ENCODE measurements around the gene SUN2. TPM values are rescaled to one million over a fixed set of nuclear protein-coding genes. Genes with fewer than 3 reads are reported as not detected.

SUN2 gene
- total and polyA plus RNA-seq, 2 donors (not counting 1 experiment from before 2014, with no cell fraction given) = 27.4 to 76.6 TPM

- Histone ChIP-seq H3K79me2 (ENCODE audit: control insufficient read depth, insufficient read depth, low read length) (no peaks in the 10 kb centered on the region), H3K36me3 (ENCODE audit: control insufficient read depth, insufficient read depth, low read length) (peaks cover 2% of the 10 kb centered on the region), H3K4me2 (ENCODE audit: extremely low read depth, insufficient read depth, low read length) (no peak overlapping the region), H3K27me3 (ENCODE audit: control insufficient read depth, insufficient read depth, low read length) (no peaks in the 10 kb centered on the region), H3K9me3 (ENCODE audit: control insufficient read depth, insufficient read depth, low read depth, low read length) (no peaks in the 10 kb centered on the region), H3K4me3 (replicated peaks in 1 of 4; ENCODE audit: control extremely low read depth in 1 of 4, insufficient read depth in 1 of 4, low read depth in 3 of 4, low read length in 4 of 4) (no peak overlapping the region), H3K9ac (ENCODE audit: insufficient read depth, low read length) (no peak overlapping the region), H2AFZ (ENCODE audit: low read length) (no peak overlapping the region), H3K27ac (ENCODE audit: insufficient read depth, low read length) (no peak overlapping the region), H3K4me1 (ENCODE audit: control insufficient read depth, extremely low read depth, insufficient read depth, low read length) (peaks cover 11% of the 10 kb centered on the region), H4K20me1 (ENCODE audit: control insufficient read depth, extremely low read depth, insufficient read depth, low read length) (no peaks in the 10 kb centered on the region)
- no peak for TF ChIP-seq EZH2 (IDR thresholded peaks at IDR 0.05; ENCODE audit: low read length, missing control alignments)
- TF ChIP-seq CTCF (conservative IDR thresholded peaks at IDR 0.05 in 1 of 2, IDR thresholded peaks at IDR 0.05 in 1 of 2; ENCODE audit: low read depth in 1 of 2, low read length in 2 of 2) = no peak
- no peak for DNase-seq (ENCODE audit: low read depth in 2 of 2)
These were observed 28.2 kb upstream of the SUN2 start for GRCh38 chr22:38784035-38784434.

DNA sequence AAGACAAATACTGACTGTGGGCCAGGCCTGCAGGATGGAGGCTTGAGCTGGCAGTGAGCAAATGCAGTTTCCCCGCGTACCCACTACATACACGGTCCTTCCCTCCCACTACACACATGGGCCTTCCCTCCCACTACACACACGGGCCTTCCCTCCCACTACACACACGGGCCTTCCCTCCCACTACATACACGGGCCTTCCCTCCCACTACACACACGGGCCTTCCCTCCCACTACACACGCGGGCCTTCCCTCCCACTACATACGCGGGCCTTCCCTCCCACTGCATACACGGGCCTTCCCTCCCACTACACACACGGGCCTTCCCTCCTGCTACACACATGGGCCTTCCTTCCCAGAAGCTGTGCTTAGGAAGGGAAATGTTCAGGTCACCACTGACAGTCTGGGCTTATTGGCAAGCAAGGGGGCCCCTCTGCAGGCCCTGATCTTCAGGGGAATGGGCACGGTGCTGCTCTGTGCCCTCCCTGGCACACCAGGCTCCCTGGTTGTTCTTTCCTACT is 27.4 kb upstream of the SUN2 start:
- DNase-seq (ENCODE audit: low read depth in 2 of 2) = no peak
- TF ChIP-seq CTCF (conservative IDR thresholded peaks at IDR 0.05 in 1 of 2, IDR thresholded peaks at IDR 0.05 in 1 of 2; ENCODE audit: low read depth in 1 of 2, low read length in 2 of 2) = no peak
- TF ChIP-seq EZH2 (IDR thresholded peaks at IDR 0.05; ENCODE audit: low read length, missing control alignments) = no peak
- Histone ChIP-seq H3K36me3 (ENCODE audit: control insufficient read depth, insufficient read depth, low read length) (peaks cover 2% of the 10 kb centered on the region), H3K9me3 (ENCODE audit: control insufficient read depth, insufficient read depth, low read depth, low read length) (no peaks in the 10 kb centered on the region), H3K79me2 (ENCODE audit: control insufficient read depth, insufficient read depth, low read length) (no peaks in the 10 kb centered on the region), H3K4me1 (ENCODE audit: control insufficient read depth, extremely low read depth, insufficient read depth, low read length) (peaks cover 6% of the 10 kb centered on the region), H3K4me2 (ENCODE audit: extremely low read depth, insufficient read depth, low read length) (no peak overlapping the region), H4K20me1 (ENCODE audit: control insufficient read depth, extremely low read depth, insufficient read depth, low read length) (no peaks in the 10 kb centered on the region), H2AFZ (ENCODE audit: low read length) (no peak overlapping the region), H3K27me3 (ENCODE audit: control insufficient read depth, insufficient read depth, low read length) (no peaks in the 10 kb centered on the region), H3K9ac (ENCODE audit: insufficient read depth, low read length) (no peak overlapping the region), H3K27ac (ENCODE audit: insufficient read depth, low read length) (no peak overlapping the region), H3K4me3 (replicated peaks in 1 of 4; ENCODE audit: control extremely low read depth in 1 of 4, insufficient read depth in 1 of 4, low read depth in 3 of 4, low read length in 4 of 4) (no peak overlapping the region)

- H3K9ac ChIP-seq (ENCODE audit: insufficient read depth, low read length) = no peak overlapping the region
- H3K4me3 ChIP-seq (replicated peaks in 1 of 4; ENCODE audit: control extremely low read depth in 1 of 4, insufficient read depth in 1 of 4, low read depth in 3 of 4, low read length in 4 of 4) = no peak overlapping the region
- no peaks in the 10 kb centered on the region for H4K20me1 ChIP-seq (ENCODE audit: control insufficient read depth, extremely low read depth, insufficient read depth, low read length)
- H3K4me2 ChIP-seq (ENCODE audit: extremely low read depth, insufficient read depth, low read length) = no peak overlapping the region
- H3K4me1 ChIP-seq (ENCODE audit: control insufficient read depth, extremely low read depth, insufficient read depth, low read length) = peaks cover under 1% of the 10 kb centered on the region
- H2AFZ ChIP-seq (ENCODE audit: low read length) = no peak overlapping the region
- no peaks in the 10 kb centered on the region for H3K79me2 ChIP-seq (ENCODE audit: control insufficient read depth, insufficient read depth, low read length)
- no peak overlapping the region for H3K27ac ChIP-seq (ENCODE audit: insufficient read depth, low read length)
- DNase-seq (ENCODE audit: low read depth in 2 of 2) = peak in 1 of 2 donors; percentile 88
- TF ChIP-seq EZH2 (IDR thresholded peaks at IDR 0.05; ENCODE audit: low read length, missing control alignments) (no peak), CTCF (conservative IDR thresholded peaks at IDR 0.05 in 1 of 2, IDR thresholded peaks at IDR 0.05 in 1 of 2; ENCODE audit: low read depth in 1 of 2, low read length in 2 of 2) (no peak)
- H3K9me3 ChIP-seq (ENCODE audit: control insufficient read depth, insufficient read depth, low read depth, low read length) = no peaks in the 10 kb centered on the region
- H3K27me3 ChIP-seq (ENCODE audit: control insufficient read depth, insufficient read depth, low read length) = no peaks in the 10 kb centered on the region
- H3K36me3 ChIP-seq (ENCODE audit: control insufficient read depth, insufficient read depth, low read length) = peaks cover 2% of the 10 kb centered on the region
These were observed 26.8 kb upstream of the SUN2 start for GRCh38 chr22:38782402-38783094.

Data from fibroblast of lung (primary cell).